MM.1S (cell line): ENCODE data around the gene LRRC4C.

Experiments
- DNase-seq: peaks from one replicate; pipeline ENCODE4 v3.0.0-alpha.2; 2015
- H2AFZ ChIP-seq: fragments of 300-600 bp; sonication (generic); 2 replicates; pipeline ENCODE4 v1.6.0; 2016; ENCODE audit warnings: antibody characterized with exemption, low read length
- H3F3A ChIP-seq: fragments of 300-600 bp; sonication (generic); 2 replicates; pipeline ENCODE4 v1.6.1; 2016; ENCODE audit warnings: mild to moderate bottlenecking, antibody characterized with exemption, low read length, moderate library complexity, mixed read lengths; ENCODE audit not compliant: insufficient read depth
- H3K27ac ChIP-seq: fragments of 300-600 bp; sonication (generic); 2 replicates; pipeline ENCODE4 v1.5.1; 2016; ENCODE audit warnings: mild to moderate bottlenecking, low read length
- H3K27me3 ChIP-seq: fragments of 300-600 bp; sonication (generic); replicated peaks from 2 replicates; pipeline ENCODE4 v1.6.0; 2016; ENCODE audit warnings: low read length; ENCODE audit not compliant: insufficient read depth
- H3K36me3 ChIP-seq: fragments of 300-600 bp; sonication (generic); replicated peaks from 2 replicates; pipeline ENCODE4 v1.6.1; 2016; ENCODE audit warnings: mild to moderate bottlenecking, low read length, mixed read lengths; ENCODE audit not compliant: insufficient read depth
- H3K4me1 ChIP-seq: fragments of 300-600 bp; sonication (generic); 2 replicates; pipeline ENCODE4 v1.6.1; 2016; ENCODE audit warnings: low read length, mixed read lengths
- H3K4me2 ChIP-seq: fragments of 300-600 bp; sonication (generic); 2 replicates; pipeline ENCODE4 v1.6.0; 2016; ENCODE audit warnings: low read depth, low read length
- H3K4me3 ChIP-seq: fragments of 300-600 bp; sonication (generic); 2 replicates; pipeline ENCODE4 v1.5.1; 2016; ENCODE audit warnings: low read length, mixed read lengths
- H3K79me2 ChIP-seq: fragments of 300-600 bp; sonication (generic); 2 replicates; pipeline ENCODE4 v1.6.1; 2016; ENCODE audit warnings: mixed run types, low read length, mixed read lengths
- H3K9ac ChIP-seq: fragments of 300-600 bp; sonication (generic); 2 replicates; pipeline ENCODE4 v1.6.1; 2016; ENCODE audit warnings: low read length, mixed read lengths
- H3K9me2 ChIP-seq: fragments of 300-600 bp; sonication (generic); replicated peaks from 2 replicates; pipeline ENCODE4 v1.6.1; 2016; ENCODE audit warnings: mild to moderate bottlenecking, low read length, mixed read lengths; ENCODE audit not compliant: insufficient read depth
- H3K9me3 ChIP-seq: fragments of 300-600 bp; sonication (generic); replicated peaks from 2 replicates; pipeline ENCODE4 v1.6.1; 2016; ENCODE audit warnings: mild to moderate bottlenecking, low read length, mixed read lengths; ENCODE audit not compliant: insufficient read depth
- H4K20me1 ChIP-seq: fragments of 300-600 bp; sonication (generic); 2 replicates; pipeline ENCODE4 v1.6.1; 2016; ENCODE audit warnings: mild to moderate bottlenecking, low read length, moderate library complexity, mixed read lengths; ENCODE audit not compliant: insufficient read depth
- CTCF ChIP-seq: fragments of 300-600 bp; sonication (generic); IDR thresholded peaks from 2 replicates; pipeline ENCODE4 v1.5.1; 2016; ENCODE audit warnings: antibody characterized with exemption, low read length, mixed read lengths
- EZH2 ChIP-seq: fragments of 300-600 bp; sonication (generic); optimal IDR thresholded peaks from 2 replicates; pipeline ENCODE3; 2017; ENCODE audit warnings: low read depth, mild to moderate bottlenecking, antibody characterized with exemption, low read length, mixed read lengths
- EZH2phosphoT487 ChIP-seq: fragments of 300-600 bp; sonication (generic); IDR thresholded peaks from 2 replicates; pipeline ENCODE4 v1.6.1; 2018; ENCODE audit warnings: antibody characterized with exemption, low read length

Gene LRRC4C

GRCh38 chr11:40241524-40242051 is 1217.9 kb downstream of the LRRC4C start:
- Histone ChIP-seq H3K4me3 (no peak overlapping the region), H3K9me2 (no peaks in the 10 kb centered on the region), H3K36me3 (no peaks in the 10 kb centered on the region), H2AFZ (no peak overlapping the region), H4K20me1 (no peaks in the 10 kb centered on the region), H3K4me2 (no peak overlapping the region), H3K9me3 (no peaks in the 10 kb centered on the region), H3K9ac (no peak overlapping the region), H3K27ac (peak overlapping the region; percentile 54; the same call in 1 of the 2 replicates), H3K79me2 (no peaks in the 10 kb centered on the region), H3F3A (peaks cover 6% of the 10 kb centered on the region), H3K4me1 (peaks cover 16% of the 10 kb centered on the region), H3K27me3 (no peaks in the 10 kb centered on the region)
- no peak for TF ChIP-seq CTCF
- peak; percentile 79 for DNase-seq

GRCh38 chr11:40240284-40240683 is 1219.2 kb downstream of the LRRC4C start:
- H3K36me3 ChIP-seq: no peaks in the 10 kb centered on the region
- no peak overlapping the region for H3K9ac ChIP-seq
- no peaks in the 10 kb centered on the region for H4K20me1 ChIP-seq
- no peak overlapping the region for H3K4me3 ChIP-seq
- no peak for TF ChIP-seq CTCF
- TF ChIP-seq EZH2: no peak
- DNase-seq: no peak
- H3K79me2 ChIP-seq: no peaks in the 10 kb centered on the region
- H3K4me1 ChIP-seq: peaks cover 16% of the 10 kb centered on the region
- H3K27ac ChIP-seq: no peak overlapping the region
- H3K9me3 ChIP-seq: no peaks in the 10 kb centered on the region
- H3K27me3 ChIP-seq: no peaks in the 10 kb centered on the region
- H3K4me2 ChIP-seq: no peak overlapping the region
- H3F3A ChIP-seq: peaks cover 6% of the 10 kb centered on the region
- no peaks in the 10 kb centered on the region for H3K9me2 ChIP-seq
- no peak overlapping the region for H2AFZ ChIP-seq

DNA sequence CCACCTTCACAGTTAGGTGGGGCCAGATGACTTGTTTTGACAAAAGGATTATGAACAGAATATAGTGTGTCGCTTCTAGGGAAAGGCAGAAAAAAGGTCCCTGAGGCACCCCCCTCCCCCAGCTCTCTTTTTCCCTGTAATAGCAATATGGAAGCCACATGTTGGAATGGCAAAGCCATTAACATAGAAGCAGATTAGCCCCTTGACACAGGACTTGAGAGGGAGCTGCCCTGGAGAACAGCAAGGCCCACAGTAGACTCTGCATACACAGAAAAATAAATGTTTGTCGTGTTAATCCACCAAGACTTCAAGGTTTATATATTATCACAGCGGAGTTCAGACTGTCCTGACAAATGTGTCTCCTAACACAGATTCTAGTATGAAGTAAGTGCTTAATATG is 1222.9 kb downstream of the LRRC4C start:
- Histone ChIP-seq H3K79me2 (no peaks in the 10 kb centered on the region), H3K4me3 (no peak overlapping the region), H3K27me3 (no peaks in the 10 kb centered on the region), H3K4me1 (peaks cover 6% of the 10 kb centered on the region), H3K9me3 (no peaks in the 10 kb centered on the region), H3K4me2 (no peak overlapping the region), H3F3A (0 out of 2 replicates have a peak, but pooled peaks cover 3% of the 10 kb centered on the region), H2AFZ (no peak overlapping the region), H3K27ac (no peak overlapping the region), H3K36me3 (no peaks in the 10 kb centered on the region), H4K20me1 (no peaks in the 10 kb centered on the region), H3K9me2 (no peaks in the 10 kb centered on the region), H3K9ac (no peak overlapping the region)
- no peak for TF ChIP-seq CTCF
- DNase-seq: no peak

- Histone ChIP-seq H3K4me3 (no peak overlapping the region), H3K9me3 (no peaks in the 10 kb centered on the region), H3K9ac (no peak overlapping the region), H2AFZ (no peak overlapping the region), H3K27me3 (no peaks in the 10 kb centered on the region), H3K36me3 (no peaks in the 10 kb centered on the region), H3F3A (0 out of 2 replicates have a peak, but pooled peaks cover under 1% of the 10 kb centered on the region), H4K20me1 (no peaks in the 10 kb centered on the region), H3K79me2 (no peaks in the 10 kb centered on the region), H3K27ac (no peak overlapping the region), H3K9me2 (no peaks in the 10 kb centered on the region), H3K4me2 (no peak overlapping the region), H3K4me1 (peaks cover 2% of the 10 kb centered on the region)
- no peak for DNase-seq
- TF ChIP-seq EZH2phosphoT487 (no peak), EZH2 (no peak)
Observed at GRCh38 chr11:40235841-40236240, 1223.6 kb downstream of the LRRC4C start.
